SK-N-SH treated with all-trans-retinoic acid at 6 μM for 48 hours (cell line): ENCODE data around the gene TCF12.
A peak's percentile ranks its signal among the peaks of the same experiment; 100 is the strongest.

Source experiments
- ATAC-seq: fragments of 200-7000 bp; cut with Tn5 transposase; 3 replicates; pipeline ENCODE4 v1.9.1; 2020; ENCODE audit warnings: mild to moderate bottlenecking, moderate library complexity
- BACH2 ChIP-seq: fragments of 250-450 bp; sonication (Bioruptor Pico); IDR thresholded peaks from 2 replicates; pipeline ENCODE4 v1.9.0; 2021; ENCODE audit warnings: mild to moderate bottlenecking, borderline replicate concordance
- GLIS3 ChIP-seq: fragments of 250-450 bp; sonication (Bioruptor Pico); IDR thresholded peaks from 2 replicates; pipeline ENCODE4 v1.5.0; 2020; ENCODE audit warnings: mild to moderate bottlenecking, moderate library complexity
- ISL1 ChIP-seq: fragments of 250-450 bp; sonication (Bioruptor Pico); IDR thresholded peaks from 2 replicates; pipeline ENCODE4 v2.1.2; 2022; ENCODE audit warnings: mild to moderate bottlenecking, moderate library complexity
- OSR1 ChIP-seq: fragments of 250-450 bp; sonication (Bioruptor Pico); IDR thresholded peaks from 2 replicates; pipeline ENCODE4 v1.8.0; 2022; ENCODE audit warnings: moderate library complexity, mild to moderate bottlenecking, inconsistent platforms
- PPARA ChIP-seq: fragments of 250-450 bp; sonication (Bioruptor Pico); IDR thresholded peaks from 2 replicates; pipeline ENCODE4 v1.5.0; 2020; ENCODE audit warnings: mild to moderate bottlenecking, borderline replicate concordance
- RARB ChIP-seq: fragments of 250-450 bp; sonication (Bioruptor Pico); IDR thresholded peaks from 2 replicates; pipeline ENCODE4 v1.8.0; 2021; ENCODE audit warnings: mild to moderate bottlenecking, moderate library complexity
- SNAI2 ChIP-seq: fragments of 250-450 bp; sonication (Bioruptor Pico); IDR thresholded peaks from 2 replicates; pipeline ENCODE4 v1.5.0; 2020; ENCODE audit warnings: mild to moderate bottlenecking, moderate library complexity
- TCF4 ChIP-seq: fragments of 250-450 bp; sonication (Bioruptor Pico); IDR thresholded peaks from 2 replicates; pipeline ENCODE4 v1.8.0; 2021; ENCODE audit warnings: mild to moderate bottlenecking, moderate library complexity, borderline replicate concordance
- TOX ChIP-seq: fragments of 250-450 bp; sonication (Bioruptor Pico); IDR thresholded peaks from 2 replicates; pipeline ENCODE4 v1.8.0; 2021; ENCODE audit warnings: mild to moderate bottlenecking, moderate library complexity, borderline replicate concordance
- ZC3H10 ChIP-seq: fragments of 250-450 bp; sonication (Bioruptor Pico); IDR thresholded peaks from 2 replicates; pipeline ENCODE4 v1.5.1; 2021; ENCODE audit warnings: mild to moderate bottlenecking, moderate library complexity
- ZFP3 ChIP-seq: fragments of 250-450 bp; sonication (Bioruptor Pico); IDR thresholded peaks from 2 replicates; pipeline ENCODE4 v1.5.0; 2020; ENCODE audit warnings: mild to moderate bottlenecking, moderate library complexity
- ZNF565 ChIP-seq: fragments of 450-650 bp; formaldehyde crosslinking; conservative IDR thresholded peaks from 2 replicates; pipeline ENCODE4 v1.5.0; 2020; ENCODE audit warnings: low read depth, mild to moderate bottlenecking, moderate library complexity
- ZNF70 ChIP-seq: fragments of 450-650 bp; formaldehyde crosslinking; IDR thresholded peaks from 2 replicates; pipeline ENCODE4 v1.5.0; 2020; ENCODE audit warnings: mild to moderate bottlenecking, moderate library complexity
- ZNF8 ChIP-seq: fragments of 450-650 bp; formaldehyde crosslinking; IDR thresholded peaks from 2 replicates; pipeline ENCODE4 v1.5.0; 2020; ENCODE audit warnings: mild to moderate bottlenecking, moderate library complexity
- TF ChIP-seq, protein P1 (sequence below): fragments of 250-450 bp; sonication (Bioruptor Pico); IDR thresholded peaks from 2 replicates; pipeline ENCODE4 v1.5.0; 2020; ENCODE audit warnings: mild to moderate bottlenecking, moderate library complexity
- TF ChIP-seq, protein P2 (sequence below): fragments of 250-450 bp; sonication (Bioruptor Pico); IDR thresholded peaks from 2 replicates; pipeline ENCODE4 v1.5.1; 2020; ENCODE audit warnings: low read depth, mild to moderate bottlenecking, moderate library complexity
- TF ChIP-seq, protein P3 (sequence below): fragments of 250-450 bp; sonication (Bioruptor Pico); IDR thresholded peaks from 2 replicates; pipeline ENCODE4 v1.8.0; 2021; ENCODE audit warnings: low read depth, mild to moderate bottlenecking, moderate library complexity, borderline replicate concordance

TCF12 gene

DNA sequence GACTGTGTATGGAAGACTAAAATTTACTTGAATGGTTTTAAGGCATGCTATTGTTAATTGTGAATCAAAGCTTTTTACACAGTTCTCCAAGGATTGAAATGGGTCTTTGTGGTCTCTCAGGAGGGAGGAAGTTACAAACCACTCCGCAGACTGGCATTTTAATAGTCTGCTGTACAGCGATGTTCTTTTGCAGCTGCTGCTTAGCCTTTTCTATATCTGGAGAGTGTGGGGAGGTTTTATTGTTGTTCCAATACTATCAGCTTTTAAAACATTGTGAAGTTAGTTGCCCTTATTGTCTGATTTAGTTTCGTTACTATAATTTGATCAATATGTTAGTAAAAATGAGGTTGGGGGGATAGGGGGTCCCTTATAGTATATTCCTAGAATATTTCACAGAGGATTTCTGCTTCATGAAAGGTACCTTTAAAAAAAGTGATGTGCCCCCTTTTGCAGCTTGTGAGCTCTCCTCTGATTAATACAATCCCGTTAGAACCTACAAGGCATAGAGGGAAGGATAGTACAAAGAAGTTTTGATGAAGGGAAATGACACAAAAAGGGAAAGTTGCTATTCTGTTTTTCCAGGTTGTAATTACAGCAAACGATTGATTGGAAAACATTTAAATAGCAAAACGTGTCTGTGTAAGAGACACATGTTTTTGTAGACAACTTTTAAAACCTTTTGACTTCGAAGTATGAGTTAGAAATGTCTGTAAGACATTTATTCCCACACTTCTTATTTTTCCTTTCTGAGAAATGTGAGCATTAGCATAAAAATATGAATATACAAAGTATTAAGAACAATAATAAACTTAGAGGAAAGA is 299.5 kb downstream of the TCF12 start:
- ATAC-seq, result no peak
- no peak for TF ChIP-seq ZNF70 (CRISPR knock-in tag)

DNA sequence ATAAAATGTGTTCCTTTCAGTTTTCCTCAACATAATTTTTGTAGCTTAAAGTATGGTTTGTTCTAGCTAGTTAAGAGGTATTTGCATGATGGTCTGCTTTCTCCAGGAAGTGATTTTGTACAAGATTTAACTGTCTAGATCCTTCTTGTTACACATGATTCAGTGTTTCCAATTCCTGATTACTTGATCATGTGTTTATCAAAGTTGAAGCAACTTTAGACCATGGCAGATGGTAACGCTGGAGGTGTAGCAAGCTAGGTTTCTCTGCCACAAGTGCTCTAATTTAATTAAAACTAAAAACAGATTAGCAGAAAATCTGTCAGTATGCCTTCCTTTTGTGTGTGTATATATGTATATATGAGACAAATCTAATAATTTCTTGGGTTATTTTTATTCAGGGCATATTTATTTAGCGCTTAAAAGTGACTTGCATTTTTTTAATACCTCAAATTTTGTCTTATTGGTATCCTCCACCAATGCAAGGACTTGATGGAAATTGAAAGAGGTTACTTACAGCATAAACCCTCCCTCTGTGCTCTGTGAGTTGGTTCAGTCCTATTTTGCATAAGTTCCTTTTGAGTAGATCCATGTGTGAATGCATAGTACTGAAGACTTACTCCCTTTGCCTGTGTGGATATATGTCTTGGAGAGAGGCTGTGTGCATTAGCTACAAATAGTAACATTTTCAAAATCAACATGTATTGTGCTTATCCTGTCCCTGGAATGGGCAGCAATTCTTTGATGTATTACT is 300.6 kb downstream of the TCF12 start:
- ATAC-seq, result peak; percentile 88
- no peak for TF ChIP-seq SNAI2 (CRISPR knock-in tag)
- TF ChIP-seq ISL1 (CRISPR knock-in tag), result 0 out of 2 replicates have a peak, but pooled peaks have one; percentile 6

DNA sequence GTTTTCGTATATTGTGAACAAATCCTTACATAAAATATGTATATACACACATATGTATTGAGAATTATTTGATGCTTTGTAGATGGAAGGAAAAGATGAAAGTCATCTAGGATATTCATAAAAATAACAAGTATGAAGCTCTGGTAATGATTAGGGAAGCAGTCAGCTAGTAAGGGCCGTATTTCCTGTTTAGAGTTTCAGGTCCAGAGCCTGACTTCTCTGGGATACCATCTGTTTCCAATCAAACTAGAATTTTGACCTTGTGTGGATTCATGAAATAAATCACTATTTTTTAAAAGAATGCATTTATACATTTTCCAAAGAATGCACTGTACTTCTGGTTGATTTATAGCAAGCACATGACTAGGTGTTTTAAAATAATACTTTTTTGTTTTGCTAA is 301.8 kb downstream of the TCF12 start:
- no peak for TF ChIP-seq OSR1 (CRISPR knock-in tag)
- no peak for TF ChIP-seq BACH2 (CRISPR knock-in tag)
- TF ChIP-seq TCF4 (CRISPR knock-in tag), result peak; percentile 93
- TF ChIP-seq ISL1 (CRISPR knock-in tag), result peak; percentile 86
- 0 out of 2 replicates have a peak, but pooled peaks have one; percentile 54 for TF ChIP-seq ZC3H10 (CRISPR knock-in tag)
- TF ChIP-seq, protein P1, sequence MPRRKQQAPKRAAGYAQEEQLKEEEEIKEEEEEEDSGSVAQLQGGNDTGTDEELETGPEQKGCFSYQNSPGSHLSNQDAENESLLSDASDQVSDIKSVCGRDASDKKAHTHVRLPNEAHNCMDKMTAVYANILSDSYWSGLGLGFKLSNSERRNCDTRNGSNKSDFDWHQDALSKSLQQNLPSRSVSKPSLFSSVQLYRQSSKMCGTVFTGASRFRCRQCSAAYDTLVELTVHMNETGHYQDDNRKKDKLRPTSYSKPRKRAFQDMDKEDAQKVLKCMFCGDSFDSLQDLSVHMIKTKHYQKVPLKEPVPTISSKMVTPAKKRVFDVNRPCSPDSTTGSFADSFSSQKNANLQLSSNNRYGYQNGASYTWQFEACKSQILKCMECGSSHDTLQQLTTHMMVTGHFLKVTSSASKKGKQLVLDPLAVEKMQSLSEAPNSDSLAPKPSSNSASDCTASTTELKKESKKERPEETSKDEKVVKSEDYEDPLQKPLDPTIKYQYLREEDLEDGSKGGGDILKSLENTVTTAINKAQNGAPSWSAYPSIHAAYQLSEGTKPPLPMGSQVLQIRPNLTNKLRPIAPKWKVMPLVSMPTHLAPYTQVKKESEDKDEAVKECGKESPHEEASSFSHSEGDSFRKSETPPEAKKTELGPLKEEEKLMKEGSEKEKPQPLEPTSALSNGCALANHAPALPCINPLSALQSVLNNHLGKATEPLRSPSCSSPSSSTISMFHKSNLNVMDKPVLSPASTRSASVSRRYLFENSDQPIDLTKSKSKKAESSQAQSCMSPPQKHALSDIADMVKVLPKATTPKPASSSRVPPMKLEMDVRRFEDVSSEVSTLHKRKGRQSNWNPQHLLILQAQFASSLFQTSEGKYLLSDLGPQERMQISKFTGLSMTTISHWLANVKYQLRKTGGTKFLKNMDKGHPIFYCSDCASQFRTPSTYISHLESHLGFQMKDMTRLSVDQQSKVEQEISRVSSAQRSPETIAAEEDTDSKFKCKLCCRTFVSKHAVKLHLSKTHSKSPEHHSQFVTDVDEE (CRISPR knock-in tag), result peak; percentile 84
- no peak for TF ChIP-seq SNAI2 (CRISPR knock-in tag)
- peak; percentile 83 for ATAC-seq

DNA sequence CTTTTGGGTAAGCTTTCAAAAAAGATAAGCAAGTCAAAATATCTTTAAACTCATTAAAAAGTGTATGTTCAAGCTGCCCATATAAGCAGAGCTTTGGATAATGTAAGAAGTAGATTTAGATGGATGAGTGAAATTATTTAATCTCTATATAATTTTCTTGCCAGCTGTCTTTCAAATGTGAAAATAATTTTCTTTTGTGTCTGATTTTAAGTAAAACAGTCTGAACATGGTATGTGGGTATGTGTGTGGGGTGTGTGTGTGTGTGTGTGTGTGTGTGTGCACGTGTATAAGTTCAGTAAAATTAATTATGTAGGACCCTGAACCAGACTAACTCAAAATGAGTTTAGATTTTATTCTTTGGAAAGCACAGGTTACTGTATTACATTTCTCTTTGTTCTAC is 302.7 kb downstream of the TCF12 start:
- TF ChIP-seq, protein P2, sequence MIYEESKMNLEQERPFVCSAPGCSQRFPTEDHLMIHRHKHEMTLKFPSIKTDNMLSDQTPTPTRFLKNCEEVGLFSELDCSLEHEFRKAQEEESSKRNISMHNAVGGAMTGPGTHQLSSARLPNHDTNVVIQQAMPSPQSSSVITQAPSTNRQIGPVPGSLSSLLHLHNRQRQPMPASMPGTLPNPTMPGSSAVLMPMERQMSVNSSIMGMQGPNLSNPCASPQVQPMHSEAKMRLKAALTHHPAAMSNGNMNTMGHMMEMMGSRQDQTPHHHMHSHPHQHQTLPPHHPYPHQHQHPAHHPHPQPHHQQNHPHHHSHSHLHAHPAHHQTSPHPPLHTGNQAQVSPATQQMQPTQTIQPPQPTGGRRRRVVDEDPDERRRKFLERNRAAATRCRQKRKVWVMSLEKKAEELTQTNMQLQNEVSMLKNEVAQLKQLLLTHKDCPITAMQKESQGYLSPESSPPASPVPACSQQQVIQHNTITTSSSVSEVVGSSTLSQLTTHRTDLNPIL (CRISPR knock-in tag), result no peak
- TF ChIP-seq, protein P1 (CRISPR knock-in tag), result no peak
- TF ChIP-seq TCF4 (CRISPR knock-in tag) (no peak), ISL1 (CRISPR knock-in tag) (no peak)
- TF ChIP-seq, protein P3, sequence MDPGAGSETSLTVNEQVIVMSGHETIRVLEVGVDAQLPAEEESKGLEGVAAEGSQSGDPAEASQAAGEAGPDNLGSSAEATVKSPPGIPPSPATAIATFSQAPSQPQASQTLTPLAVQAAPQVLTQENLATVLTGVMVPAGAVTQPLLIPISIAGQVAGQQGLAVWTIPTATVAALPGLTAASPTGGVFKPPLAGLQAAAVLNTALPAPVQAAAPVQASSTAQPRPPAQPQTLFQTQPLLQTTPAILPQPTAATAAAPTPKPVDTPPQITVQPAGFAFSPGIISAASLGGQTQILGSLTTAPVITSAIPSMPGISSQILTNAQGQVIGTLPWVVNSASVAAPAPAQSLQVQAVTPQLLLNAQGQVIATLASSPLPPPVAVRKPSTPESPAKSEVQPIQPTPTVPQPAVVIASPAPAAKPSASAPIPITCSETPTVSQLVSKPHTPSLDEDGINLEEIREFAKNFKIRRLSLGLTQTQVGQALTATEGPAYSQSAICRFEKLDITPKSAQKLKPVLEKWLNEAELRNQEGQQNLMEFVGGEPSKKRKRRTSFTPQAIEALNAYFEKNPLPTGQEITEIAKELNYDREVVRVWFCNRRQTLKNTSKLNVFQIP (CRISPR knock-in tag), result no peak
- TF ChIP-seq, all 23 proteins: peak for 0
- ATAC-seq, result no peak

DNA sequence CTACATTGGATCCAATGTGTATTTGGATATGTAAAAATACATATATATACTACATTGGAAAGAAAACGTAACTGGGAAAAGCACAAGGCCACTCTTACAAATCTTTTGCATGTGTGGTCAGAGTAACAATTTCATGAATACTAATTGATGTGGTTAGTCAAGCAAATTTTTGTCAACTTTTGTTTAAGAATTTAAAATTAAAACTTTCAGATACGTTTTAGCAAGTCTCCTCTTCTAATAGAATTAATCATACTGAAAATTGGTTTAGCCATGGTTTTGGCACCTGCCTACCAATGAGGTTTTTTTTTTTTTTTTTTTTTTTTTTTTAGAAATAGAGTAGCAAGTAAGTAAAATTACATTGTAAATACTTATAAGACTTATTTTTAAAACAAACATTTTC is 304.9 kb downstream of the TCF12 start:
- ATAC-seq, result no peak
- TF ChIP-seq ZC3H10 (CRISPR knock-in tag) (no peak), TOX (no peak), RARB (CRISPR knock-in tag) (no peak), ISL1 (CRISPR knock-in tag) (no peak), OSR1 (CRISPR knock-in tag) (no peak), GLIS3 (no peak), ZNF8 (CRISPR knock-in tag) (no peak), PPARA (CRISPR knock-in tag) (no peak), ZFP3 (CRISPR knock-in tag) (no peak), ZNF565 (CRISPR knock-in tag) (no peak), BACH2 (CRISPR knock-in tag) (no peak), ZNF70 (CRISPR knock-in tag) (no peak)
- TF ChIP-seq, protein P3 (CRISPR knock-in tag), result no peak
- TF ChIP-seq, protein P1 (CRISPR knock-in tag), result no peak
